NCI-H524 treated with DMSO at 0.1 percent for 48 hours (cell line): ENCODE data around the gene MAGI2.
"Not testable (repeated sequence)": the region's sequence is repeated elsewhere in the genome, so short reads cannot be mapped to it uniquely, and the experiment has no call there.

Source experiments
- DNase-seq: peaks from one replicate; lab custom pipeline; 2025; lab: John Stamatoyannopoulos, UW

The MAGI2 gene

GRCh38 chr7:79050603-79051002, 402.9 kb downstream of the MAGI2 start:
- DNase-seq, result no peak

GRCh38 chr7:79046061-79046460, 407.4 kb downstream of the MAGI2 start:
- no peak for DNase-seq

- DNase-seq, result no peak
Observed at GRCh38 chr7:79037001-79037400, 416.5 kb downstream of the MAGI2 start.

GRCh38 chr7:79036356-79036755, 417.1 kb downstream of the MAGI2 start:
- DNase-seq, result no peak

- no peak for DNase-seq
Observed at GRCh38 chr7:79035858-79036257, 417.6 kb downstream of the MAGI2 start.

- peak; percentile 0 for DNase-seq
Observed at GRCh38 chr7:79034730-79035129, 418.7 kb downstream of the MAGI2 start.

- not testable (repeated sequence) for DNase-seq
Observed at GRCh38 chr7:79019711-79020110, 433.8 kb downstream of the MAGI2 start.

GRCh38 chr7:79011921-79012320, 441.5 kb downstream of the MAGI2 start:
- DNase-seq, result no peak

GRCh38 chr7:79009647-79010046, 443.8 kb downstream of the MAGI2 start:
- DNase-seq, result no peak

- DNase-seq, result no peak
Observed at GRCh38 chr7:79008786-79009185, 444.7 kb downstream of the MAGI2 start.

GRCh38 chr7:78996013-78996412, 457.5 kb downstream of the MAGI2 start:
- no peak for DNase-seq

GRCh38 chr7:78993341-78993740, 460.1 kb downstream of the MAGI2 start:
- DNase-seq, result no peak

- DNase-seq, result no peak
Observed at GRCh38 chr7:78985509-78985908, 468.0 kb downstream of the MAGI2 start.

GRCh38 chr7:78983483-78983882, 470.0 kb downstream of the MAGI2 start:
- no peak for DNase-seq

GRCh38 chr7:78970440-78970916, 483.0 kb downstream of the MAGI2 start:
- DNase-seq, result no peak

GRCh38 chr7:78968951-78969350, 484.5 kb downstream of the MAGI2 start:
- DNase-seq, result no peak

- not testable (repeated sequence) for DNase-seq
Observed at GRCh38 chr7:78967561-78967960, 485.9 kb downstream of the MAGI2 start.

- no peak for DNase-seq
Observed at GRCh38 chr7:78967046-78967445, 486.4 kb downstream of the MAGI2 start.

GRCh38 chr7:78959477-78959876, 494.0 kb downstream of the MAGI2 start:
- DNase-seq, result no peak

GRCh38 chr7:78955329-78955728, 498.1 kb downstream of the MAGI2 start:
- DNase-seq, result no peak

GRCh38 chr7:78953726-78954363, 499.6 kb downstream of the MAGI2 start:
- DNase-seq, result no peak

GRCh38 chr7:78953090-78953489, 500.4 kb downstream of the MAGI2 start:
- DNase-seq, result no peak

- no peak for DNase-seq
Observed at GRCh38 chr7:78939669-78940068, 513.8 kb downstream of the MAGI2 start.

- no peak for DNase-seq
Observed at GRCh38 chr7:78924581-78924980, 528.9 kb downstream of the MAGI2 start.
